GM10847 (cell line): ENCODE results near the gene CCNY.

Experiments
- POLR2A ChIP-seq: IDR thresholded peaks from 2 replicates; pipeline ENCODE4 v1.6.1; 2011; ENCODE audit not compliant: insufficient read length; ENCODE audit errors: extremely low read depth

The CCNY gene

GRCh38 chr10:35585903-35586535 is 249.7 kb downstream of the CCNY start:
- no peak for TF ChIP-seq POLR2A

GRCh38 chr10:35588836-35589235 is 252.5 kb downstream of the CCNY start:
- TF ChIP-seq POLR2A = no peak

GRCh38 chr10:35592441-35592840 is 256.1 kb downstream of the CCNY start:
- TF ChIP-seq POLR2A = no peak

- TF ChIP-seq POLR2A = no peak
These were observed 258.1 kb downstream of the CCNY start for GRCh38 chr10:35594115-35595079.

- TF ChIP-seq POLR2A = no peak
These were observed 258.8 kb downstream of the CCNY start for GRCh38 chr10:35595106-35595505.

GRCh38 chr10:35598379-35598778 is 262.1 kb downstream of the CCNY start:
- TF ChIP-seq POLR2A = no peak

- TF ChIP-seq POLR2A = no peak
These were observed 263.9 kb downstream of the CCNY start for GRCh38 chr10:35600193-35600592.

- TF ChIP-seq POLR2A = no peak
These were observed 268.9 kb downstream of the CCNY start, which contains the start of gene GJD4 for GRCh38 chr10:35605191-35605590. TSS of gene GJD4 (plus strand) at chr10:35605341. CDS start at chr10:35605568, 227 bp downstream.

GRCh38 chr10:35606430-35606829 is 270.1 kb downstream of the CCNY start:
- no peak for TF ChIP-seq POLR2A

- TF ChIP-seq POLR2A = no peak
These were observed 271.4 kb downstream of the CCNY start for GRCh38 chr10:35607475-35608327.

GRCh38 chr10:35608328-35608672 is 272.0 kb downstream of the CCNY start:
- TF ChIP-seq POLR2A = no peak

- no peak for TF ChIP-seq POLR2A
These were observed 275.4 kb downstream of the CCNY start for GRCh38 chr10:35611750-35612149.

- no peak for TF ChIP-seq POLR2A
These were observed 276.2 kb downstream of the CCNY start for GRCh38 chr10:35612385-35613106.

GRCh38 chr10:35613107-35613440 is 276.8 kb downstream of the CCNY start:
- no peak for TF ChIP-seq POLR2A

- TF ChIP-seq POLR2A = no peak
These were observed 277.4 kb downstream of the CCNY start for GRCh38 chr10:35613597-35614226.

GRCh38 chr10:35614312-35614711 is 278.0 kb downstream of the CCNY start:
- no peak for TF ChIP-seq POLR2A
